HG02852 (cell line): Measurements from ENCODE around the gene UNK.

Experiments used
- ATAC-seq: cut with Tn5 transposase; IDR thresholded peaks from one replicate; pipeline ENCODE4 v1.9.1; 2021; ENCODE audit warnings: mild to moderate bottlenecking, moderate library complexity; ENCODE audit not compliant: unreplicated experiment

Gene UNK, protein sequence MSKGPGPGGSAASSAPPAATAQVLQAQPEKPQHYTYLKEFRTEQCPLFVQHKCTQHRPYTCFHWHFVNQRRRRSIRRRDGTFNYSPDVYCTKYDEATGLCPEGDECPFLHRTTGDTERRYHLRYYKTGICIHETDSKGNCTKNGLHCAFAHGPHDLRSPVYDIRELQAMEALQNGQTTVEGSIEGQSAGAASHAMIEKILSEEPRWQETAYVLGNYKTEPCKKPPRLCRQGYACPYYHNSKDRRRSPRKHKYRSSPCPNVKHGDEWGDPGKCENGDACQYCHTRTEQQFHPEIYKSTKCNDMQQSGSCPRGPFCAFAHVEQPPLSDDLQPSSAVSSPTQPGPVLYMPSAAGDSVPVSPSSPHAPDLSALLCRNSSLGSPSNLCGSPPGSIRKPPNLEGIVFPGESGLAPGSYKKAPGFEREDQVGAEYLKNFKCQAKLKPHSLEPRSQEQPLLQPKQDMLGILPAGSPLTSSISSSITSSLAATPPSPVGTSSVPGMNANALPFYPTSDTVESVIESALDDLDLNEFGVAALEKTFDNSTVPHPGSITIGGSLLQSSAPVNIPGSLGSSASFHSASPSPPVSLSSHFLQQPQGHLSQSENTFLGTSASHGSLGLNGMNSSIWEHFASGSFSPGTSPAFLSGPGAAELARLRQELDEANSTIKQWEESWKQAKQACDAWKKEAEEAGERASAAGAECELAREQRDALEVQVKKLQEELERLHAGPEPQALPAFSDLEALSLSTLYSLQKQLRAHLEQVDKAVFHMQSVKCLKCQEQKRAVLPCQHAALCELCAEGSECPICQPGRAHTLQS

GRCh38 chr17:75784473-75785015 is at the start of gene UNK:
UNK (plus strand) TSS chr17:75784806; CDS start chr17:75784881, 75 bp downstream.
- peak; percentile 51 for ATAC-seq

DNA sequence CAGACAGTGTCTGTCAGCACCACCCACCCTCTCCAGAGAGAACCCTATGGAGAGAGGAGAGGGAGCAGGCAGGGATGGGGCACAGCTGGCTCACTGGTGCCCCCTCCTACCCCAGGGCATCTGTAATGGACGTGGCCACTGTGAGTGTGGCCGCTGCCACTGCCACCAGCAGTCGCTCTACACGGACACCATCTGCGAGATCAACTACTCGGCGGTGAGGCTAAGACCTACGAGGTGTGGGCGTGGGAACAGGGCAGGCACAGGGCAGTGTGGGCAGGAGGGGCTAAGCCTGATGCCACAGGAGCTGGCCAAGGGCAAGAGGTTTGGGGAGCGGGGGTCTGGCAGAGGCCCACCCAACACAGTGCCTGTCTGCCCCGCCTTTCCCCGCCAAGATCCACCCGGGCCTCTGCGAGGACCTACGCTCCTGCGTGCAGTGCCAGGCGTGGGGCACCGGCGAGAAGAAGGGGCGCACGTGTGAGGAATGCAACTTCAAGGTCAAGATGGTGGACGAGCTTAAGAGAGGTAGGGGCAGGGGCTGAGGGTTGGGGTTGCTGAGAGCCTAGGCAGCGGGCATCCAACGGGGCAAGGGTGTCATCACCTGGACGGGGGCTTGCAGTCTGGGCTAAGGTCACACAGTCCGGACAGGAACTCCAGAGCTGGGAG is 48.3 kb upstream of the UNK start:
- no peak for ATAC-seq

DNA sequence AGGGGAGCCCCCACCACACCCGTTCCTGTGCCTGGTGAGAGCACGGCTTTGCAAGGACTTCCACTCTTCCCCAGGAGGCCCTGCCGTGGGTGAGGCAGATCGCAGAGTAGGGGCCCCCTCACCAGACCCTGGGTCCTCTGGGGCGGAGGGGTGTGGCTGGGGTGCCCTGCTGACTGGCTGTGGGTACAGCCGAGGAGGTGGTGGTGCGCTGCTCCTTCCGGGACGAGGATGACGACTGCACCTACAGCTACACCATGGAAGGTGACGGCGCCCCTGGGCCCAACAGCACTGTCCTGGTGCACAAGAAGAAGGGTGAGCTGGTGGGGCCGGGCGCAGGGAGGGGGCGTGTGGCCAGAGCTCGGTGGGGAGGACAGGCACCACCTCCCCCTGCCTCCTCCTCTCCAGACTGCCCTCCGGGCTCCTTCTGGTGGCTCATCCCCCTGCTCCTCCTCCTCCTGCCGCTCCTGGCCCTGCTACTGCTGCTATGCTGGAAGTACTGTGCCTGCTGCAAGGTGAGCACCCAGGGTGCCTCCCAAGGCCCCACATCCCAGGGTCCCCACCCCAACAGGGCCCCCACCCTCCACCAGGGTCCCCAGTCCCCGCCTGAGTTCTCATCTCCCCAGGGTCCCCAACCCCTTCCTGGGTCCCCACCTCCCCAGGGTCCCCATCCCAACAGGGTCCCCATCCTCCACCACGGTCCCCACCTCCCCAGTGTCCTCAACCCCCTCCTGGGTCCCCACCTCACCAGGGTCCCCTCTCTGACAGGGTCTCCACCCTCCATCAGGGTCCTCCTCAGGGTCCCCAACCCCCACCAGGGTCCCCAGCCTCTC is 47.3 kb upstream of the UNK start:
- ATAC-seq = no peak

GRCh38 chr17:75738218-75738802 is 46.3 kb upstream of the UNK start:
- no peak for ATAC-seq

DNA sequence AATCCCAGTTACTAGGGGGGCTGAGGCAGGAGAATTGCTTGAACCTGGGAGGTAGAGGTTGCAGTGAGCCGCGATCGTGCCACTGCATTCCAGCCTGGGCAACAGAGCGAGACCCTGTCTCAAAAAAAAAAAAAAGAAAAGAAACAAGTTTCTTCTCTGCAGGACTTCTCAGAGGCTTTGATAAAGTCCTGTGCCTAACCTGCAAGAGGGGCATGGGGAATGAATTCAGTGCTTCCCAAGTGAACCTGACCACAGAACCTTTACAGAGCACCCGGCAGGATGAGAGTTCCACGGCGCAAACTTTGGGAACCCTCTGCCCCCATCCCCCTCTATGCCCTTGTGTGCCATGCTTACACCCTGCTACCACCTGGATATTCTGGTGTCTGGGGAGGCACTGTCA is 45.4 kb upstream of the UNK start:
- ATAC-seq = no peak

DNA sequence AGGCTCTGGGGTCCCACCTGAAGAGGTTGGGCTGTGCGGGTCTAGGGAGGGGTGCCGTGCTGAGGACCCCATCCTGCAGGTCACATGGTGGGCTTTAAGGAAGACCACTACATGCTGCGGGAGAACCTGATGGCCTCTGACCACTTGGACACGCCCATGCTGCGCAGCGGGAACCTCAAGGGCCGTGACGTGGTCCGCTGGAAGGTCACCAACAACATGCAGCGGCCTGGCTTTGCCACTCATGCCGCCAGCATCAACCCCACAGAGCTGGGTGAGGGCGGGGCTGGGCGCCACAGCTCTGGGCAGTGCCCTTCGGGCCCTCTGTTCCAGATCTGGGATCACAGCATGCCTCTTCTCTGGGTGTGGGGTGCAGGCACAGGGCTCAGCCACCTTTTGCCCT is 44.8 kb upstream of the UNK start:
- ATAC-seq = no peak

GRCh38 chr17:75740215-75740614 is 44.4 kb upstream of the UNK start:
- ATAC-seq = no peak

DNA sequence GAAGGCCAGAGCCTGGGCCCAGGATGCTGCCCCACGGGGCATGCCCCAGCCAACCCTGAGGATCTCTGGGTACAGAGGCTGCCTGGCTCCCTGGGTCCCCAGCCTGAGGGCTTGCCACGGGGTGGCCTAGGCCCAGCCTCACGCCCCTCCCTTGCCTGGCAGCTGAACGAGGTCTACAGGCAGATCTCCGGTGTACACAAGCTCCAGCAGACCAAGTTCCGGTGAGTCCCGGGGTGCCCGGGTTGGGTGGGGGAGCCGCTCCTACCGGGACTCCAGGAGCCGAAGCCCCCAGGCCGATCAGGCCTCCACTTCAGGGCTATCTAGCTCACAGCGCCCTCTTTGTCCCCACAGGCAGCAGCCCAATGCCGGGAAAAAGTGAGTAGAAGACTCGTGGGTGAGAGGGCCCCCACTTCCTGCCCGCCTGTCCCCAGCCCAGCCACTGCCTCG is 44.0 kb upstream of the UNK start:
- no peak for ATAC-seq

GRCh38 chr17:75742337-75742736 is 42.3 kb upstream of the UNK start:
- ATAC-seq = no peak

DNA sequence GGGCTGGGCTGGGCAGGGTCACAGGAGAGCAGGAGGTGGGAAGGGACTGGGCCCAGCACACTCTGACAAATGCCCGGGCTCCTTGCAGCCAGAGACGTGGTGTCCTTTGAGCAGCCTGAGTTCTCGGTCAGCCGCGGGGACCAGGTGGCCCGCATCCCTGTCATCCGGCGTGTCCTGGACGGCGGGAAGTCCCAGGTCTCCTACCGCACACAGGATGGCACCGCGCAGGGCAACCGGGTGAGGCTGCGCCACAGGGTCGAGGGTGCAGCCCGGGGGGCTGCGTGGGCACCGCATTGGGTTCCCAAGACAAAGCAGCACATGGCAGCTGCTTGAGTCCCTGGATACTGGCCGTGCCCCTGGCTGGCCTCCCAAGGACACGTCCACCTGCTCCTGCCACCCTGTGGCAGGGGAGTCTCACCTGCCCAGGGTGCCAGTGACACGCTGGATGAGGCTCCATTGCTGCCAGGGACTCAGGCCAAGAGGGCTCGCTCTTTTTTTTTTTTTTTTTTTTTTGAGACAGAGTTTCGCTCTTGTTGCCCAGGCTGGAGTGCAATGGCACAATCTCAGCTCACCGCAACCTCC is 40.9 kb upstream of the UNK start:
- ATAC-seq = no peak

GRCh38 chr17:75748706-75749105 is 35.9 kb upstream of the UNK start:
- ATAC-seq = no peak

GRCh38 chr17:75749545-75750389 is 34.8 kb upstream of the UNK start:
- no peak for ATAC-seq

- no peak for ATAC-seq
Measured at GRCh38 chr17:75750661-75751423, 33.8 kb upstream of the UNK start.

DNA sequence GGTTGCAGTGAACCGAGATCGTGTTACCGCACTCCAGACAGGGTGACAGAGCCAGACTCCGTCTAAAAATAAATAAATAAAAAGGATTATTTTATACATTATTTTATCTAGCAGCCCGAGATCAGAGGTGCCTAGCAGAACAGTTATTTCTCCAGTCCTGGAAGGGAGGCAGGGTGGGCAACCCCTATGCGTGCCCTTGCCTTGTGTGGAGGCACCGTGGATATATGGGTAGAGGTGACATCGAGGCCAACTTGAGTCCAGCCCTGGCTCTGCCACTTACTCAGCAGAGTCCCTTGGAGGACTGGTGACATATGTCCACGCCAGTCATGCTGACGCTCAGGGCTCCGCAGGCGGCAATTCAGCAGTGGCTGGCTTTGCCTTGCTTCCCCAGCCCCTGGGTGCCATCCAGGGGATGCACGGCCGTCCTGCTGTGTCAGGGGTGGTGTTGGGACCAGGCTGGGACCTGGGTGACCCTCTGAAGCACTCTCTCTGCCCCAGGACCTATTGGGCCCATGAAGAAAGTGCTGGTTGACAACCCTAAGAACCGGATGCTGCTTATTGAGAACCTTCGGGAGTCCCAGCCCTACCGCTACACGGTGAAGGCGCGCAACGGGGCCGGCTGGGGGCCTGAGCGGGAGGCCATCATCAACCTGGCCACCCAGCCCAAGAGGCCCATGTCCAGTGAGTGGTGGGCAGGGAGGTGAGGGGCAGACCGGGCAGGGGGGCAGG is 32.8 kb upstream of the UNK start:
- no peak for ATAC-seq

DNA sequence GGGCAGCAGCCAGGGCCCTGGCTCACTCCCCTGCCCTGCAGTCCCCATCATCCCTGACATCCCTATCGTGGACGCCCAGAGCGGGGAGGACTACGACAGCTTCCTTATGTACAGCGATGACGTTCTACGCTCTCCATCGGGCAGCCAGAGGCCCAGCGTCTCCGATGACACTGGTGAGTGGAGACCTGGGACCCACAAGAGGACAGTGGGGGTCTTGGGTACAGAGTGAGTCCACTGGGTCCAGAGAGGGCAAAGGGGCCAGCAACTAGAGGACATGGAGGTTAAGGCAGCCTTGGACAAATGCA is 32.2 kb upstream of the UNK start:
- ATAC-seq = no peak

GRCh38 chr17:75752802-75753513 is 31.6 kb upstream of the UNK start:
- no peak for ATAC-seq
